Activated CD4-positive, alpha-beta T cell treated with anti-CD3 and anti-CD28 coated beads for 48 hours (primary cell): ENCODE results near the gene PUSL1.

Experiments used
- DNase-seq: peaks from one replicate; pipeline ENCODE4 v3.0.0-alpha.2; 2020

Gene PUSL1

GRCh38 chr1:1325288-1326074 is 17.1 kb downstream of the PUSL1 start:
- no peak for DNase-seq

GRCh38 chr1:1326075-1326605 is 17.7 kb downstream of the PUSL1 start:
- no peak for DNase-seq

DNA sequence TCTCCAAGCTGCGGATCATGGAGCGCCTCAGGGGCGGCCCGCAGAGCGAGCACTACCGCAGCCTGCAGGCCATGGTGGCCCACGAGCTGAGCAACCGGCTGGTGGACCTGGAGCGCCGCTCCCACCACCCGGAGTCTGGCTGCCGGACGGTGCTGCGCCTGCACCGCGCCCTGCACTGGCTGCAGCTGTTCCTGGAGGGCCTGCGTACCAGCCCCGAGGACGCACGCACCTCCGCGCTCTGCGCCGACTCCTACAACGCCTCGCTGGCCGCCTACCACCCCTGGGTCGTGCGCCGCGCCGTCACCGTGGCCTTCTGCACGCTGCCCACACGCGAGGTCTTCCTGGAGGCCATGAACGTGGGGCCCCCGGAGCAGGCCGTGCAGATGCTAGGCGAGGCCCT is 18.9 kb downstream of the PUSL1 start:
- DNase-seq = no peak

DNA sequence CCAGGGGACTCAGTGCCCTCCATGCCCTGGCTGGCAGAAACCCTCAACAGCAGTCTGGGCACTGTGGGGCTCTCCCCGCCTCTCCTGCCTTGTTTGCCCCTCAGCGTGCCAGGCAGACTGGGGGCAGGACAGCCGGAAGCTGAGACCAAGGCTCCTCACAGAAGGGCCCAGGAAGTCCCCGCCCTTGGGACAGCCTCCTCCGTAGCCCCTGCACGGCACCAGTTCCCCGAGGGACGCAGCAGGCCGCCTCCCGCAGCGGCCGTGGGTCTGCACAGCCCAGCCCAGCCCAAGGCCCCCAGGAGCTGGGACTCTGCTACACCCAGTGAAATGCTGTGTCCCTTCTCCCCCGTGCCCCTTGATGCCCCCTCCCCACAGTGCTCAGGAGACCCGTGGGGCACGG is 19.9 kb downstream of the PUSL1 start:
- DNase-seq = no peak

DNA sequence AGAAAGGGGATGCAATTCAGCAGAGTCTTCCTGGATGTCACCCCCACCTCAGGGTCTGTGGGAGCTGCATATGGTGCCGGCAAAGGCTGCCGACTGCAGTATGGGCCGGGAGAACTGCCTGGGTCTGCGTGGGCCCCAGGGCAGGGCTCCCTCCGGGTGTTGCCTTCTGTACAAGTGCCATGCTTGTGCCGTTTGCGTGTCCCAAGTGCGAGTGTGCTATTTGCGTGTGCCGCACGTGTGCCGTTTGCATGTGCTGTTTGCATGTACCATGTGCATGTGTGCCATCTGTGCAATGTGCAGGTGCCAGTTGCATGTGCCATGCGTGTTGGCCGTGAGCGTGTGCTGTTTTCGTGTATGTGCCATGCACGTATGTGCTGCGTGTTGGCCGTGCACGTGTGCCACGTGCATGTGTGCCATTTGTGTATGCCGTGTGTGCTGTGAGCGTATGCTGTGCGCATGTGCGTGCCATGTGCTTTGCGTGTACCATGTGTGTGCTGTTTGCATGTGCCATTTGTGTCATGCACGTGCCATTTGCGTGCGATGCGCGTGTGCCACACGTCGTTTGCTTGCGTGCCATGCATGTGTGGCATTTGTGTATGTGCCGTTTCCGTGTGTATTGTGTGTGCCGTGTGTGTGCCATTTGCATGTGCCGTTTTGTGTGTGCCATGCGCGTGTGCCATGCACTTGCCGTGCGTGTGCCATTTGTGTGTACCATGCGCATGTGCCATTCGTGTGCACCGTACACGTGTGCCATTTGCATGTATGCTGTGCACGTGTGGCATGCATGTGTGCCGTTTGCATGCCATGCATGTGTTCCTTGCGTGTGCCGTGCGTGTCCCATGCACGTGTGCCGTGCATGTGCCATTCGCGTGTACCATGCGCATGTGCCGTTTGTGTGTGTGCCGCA is 21.2 kb downstream of the PUSL1 start:
- DNase-seq = no peak

GRCh38 chr1:1330366-1331067 is 22.1 kb downstream of the PUSL1 start:
- DNase-seq = no peak

DNA sequence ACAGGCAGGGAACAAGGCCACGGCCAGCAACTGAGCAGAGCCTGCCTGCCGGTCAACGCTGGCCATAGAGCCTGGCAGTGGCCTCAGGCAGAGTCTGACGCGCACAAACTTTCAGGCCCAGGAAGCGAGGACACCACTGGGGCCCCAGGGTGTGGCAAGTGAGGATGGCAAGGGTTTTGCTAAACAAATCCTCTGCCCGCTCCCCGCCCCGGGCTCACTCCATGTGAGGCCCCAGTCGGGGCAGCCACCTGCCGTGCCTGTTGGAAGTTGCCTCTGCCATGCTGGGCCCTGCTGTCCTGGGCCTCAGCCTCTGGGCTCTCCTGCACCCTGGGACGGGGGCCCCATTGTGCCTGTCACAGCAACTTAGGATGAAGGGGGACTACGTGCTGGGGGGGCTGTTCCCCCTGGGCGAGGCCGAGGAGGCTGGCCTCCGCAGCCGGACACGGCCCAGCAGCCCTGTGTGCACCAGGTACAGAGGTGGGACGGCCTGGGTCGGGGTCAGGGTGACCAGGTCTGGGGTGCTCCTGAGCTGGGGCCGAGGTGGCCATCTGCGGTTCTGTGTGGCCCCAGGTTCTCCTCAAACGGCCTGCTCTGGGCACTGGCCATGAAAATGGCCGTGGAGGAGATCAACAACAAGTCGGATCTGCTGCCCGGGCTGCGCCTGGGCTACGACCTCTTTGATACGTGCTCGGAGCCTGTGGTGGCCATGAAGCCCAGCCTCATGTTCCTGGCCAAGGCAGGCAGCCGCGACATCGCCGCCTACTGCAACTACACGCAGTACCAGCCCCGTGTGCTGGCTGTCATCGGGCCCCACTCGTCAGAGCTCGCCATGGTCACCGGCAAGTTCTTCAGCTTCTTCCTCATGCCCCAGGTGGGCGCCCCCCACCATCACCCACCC is 22.9 kb downstream of the PUSL1 start, which contains the start of gene TAS1R3:
TAS1R3 (plus strand) TSS at position 213 of the 898 bp plus-strand sequence; CDS start at position 279, 66 bp downstream.
- DNase-seq = no peak

GRCh38 chr1:1332031-1332755 is 23.8 kb downstream of the PUSL1 start:
- DNase-seq = no peak

DNA sequence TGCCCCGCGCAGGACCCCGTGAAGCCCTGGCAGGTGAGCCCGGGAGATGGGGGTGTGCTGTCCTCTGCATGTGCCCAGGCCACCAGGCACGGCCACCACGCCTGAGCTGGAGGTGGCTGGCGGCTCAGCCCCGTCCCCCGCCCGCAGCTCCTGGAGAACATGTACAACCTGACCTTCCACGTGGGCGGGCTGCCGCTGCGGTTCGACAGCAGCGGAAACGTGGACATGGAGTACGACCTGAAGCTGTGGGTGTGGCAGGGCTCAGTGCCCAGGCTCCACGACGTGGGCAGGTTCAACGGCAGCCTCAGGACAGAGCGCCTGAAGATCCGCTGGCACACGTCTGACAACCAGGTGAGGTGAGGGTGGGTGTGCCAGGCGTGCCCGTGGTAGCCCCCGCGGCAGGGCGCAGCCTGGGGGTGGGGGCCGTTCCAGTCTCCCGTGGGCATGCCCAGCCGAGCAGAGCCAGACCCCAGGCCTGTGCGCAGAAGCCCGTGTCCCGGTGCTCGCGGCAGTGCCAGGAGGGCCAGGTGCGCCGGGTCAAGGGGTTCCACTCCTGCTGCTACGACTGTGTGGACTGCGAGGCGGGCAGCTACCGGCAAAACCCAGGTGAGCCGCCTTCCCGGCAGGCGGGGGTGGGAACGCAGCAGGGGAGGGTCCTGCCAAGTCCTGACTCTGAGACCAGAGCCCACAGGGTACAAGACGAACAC is 24.5 kb downstream of the PUSL1 start:
- DNase-seq = no peak

DNA sequence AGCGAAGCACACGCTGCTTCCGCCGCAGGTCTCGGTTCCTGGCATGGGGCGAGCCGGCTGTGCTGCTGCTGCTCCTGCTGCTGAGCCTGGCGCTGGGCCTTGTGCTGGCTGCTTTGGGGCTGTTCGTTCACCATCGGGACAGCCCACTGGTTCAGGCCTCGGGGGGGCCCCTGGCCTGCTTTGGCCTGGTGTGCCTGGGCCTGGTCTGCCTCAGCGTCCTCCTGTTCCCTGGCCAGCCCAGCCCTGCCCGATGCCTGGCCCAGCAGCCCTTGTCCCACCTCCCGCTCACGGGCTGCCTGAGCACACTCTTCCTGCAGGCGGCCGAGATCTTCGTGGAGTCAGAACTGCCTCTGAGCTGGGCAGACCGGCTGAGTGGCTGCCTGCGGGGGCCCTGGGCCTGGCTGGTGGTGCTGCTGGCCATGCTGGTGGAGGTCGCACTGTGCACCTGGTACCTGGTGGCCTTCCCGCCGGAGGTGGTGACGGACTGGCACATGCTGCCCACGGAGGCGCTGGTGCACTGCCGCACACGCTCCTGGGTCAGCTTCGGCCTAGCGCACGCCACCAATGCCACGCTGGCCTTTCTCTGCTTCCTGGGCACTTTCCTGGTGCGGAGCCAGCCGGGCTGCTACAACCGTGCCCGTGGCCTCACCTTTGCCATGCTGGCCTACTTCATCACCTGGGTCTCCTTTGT is 25.3 kb downstream of the PUSL1 start:
- no peak for DNase-seq

- DNase-seq = no peak
Measured at GRCh38 chr1:1334835-1335234, 26.4 kb downstream of the PUSL1 start.

- DNase-seq = no peak
Measured at GRCh38 chr1:1335283-1335682, 26.9 kb downstream of the PUSL1 start.

DNA sequence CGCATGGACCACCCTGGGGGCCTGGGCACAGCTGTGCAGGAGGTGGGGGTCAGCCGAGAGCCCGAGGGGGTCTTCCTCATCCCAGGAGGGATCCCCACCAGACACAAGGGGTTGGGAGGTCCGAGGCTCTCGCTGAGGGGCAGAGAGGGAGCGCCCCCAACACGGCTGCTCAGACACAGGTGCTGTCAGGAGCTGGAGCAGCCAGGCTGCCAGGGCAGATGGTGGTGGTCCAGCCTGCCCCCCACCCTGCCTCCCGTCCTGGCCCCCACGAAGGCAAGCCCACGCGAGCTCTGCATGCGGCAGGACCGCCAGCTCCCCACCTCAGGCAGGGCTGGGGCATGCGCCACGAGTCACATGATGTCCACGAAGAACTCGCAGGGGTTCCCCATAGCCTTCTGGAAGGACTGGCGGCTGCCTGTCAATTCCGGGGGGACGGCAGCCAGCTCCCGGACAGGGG is 27.4 kb downstream of the PUSL1 start:
- no peak for DNase-seq

GRCh38 chr1:1336446-1336845 is 28.0 kb downstream of the PUSL1 start:
- DNase-seq = no peak

DNA sequence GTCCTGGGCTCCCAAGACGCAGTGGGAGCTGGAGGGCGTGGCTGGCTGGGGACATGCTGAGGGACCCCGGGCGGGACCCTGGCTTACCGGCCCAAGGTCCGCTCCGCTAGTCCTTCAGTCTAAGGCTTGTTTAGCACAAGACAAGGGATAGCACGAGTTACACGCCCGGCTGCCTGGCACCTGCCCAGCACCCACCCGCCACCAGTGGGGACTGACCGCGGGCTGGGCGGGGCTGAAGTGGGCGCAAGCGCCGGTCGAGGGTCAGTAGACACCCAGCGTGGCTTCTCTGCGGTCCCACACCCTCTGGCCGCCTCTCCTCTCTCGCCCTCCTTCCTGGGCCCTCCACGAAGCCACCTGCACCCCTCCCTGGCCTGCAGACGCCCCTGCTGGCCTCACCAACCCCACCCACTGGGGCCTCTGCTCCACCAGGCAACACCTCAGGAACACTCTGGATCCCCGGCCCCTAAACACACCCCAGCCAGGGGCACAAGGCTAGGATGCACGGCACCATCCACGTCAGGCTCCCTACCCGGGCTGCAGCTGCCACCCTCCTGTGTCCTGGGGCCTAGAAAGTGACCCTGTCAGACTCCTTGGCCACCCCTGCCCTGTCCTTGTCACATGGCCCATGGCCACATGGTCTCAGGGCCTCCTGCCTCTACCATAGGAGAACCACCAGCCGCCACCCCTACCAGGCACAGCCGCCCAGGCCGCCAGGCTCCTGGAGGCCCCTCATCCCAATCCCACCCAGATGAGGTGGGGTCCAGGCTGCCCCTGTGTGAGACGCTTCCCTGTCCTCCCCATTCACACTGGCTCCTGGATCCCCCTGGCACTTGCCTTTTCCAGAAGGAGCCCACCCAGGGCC is 28.8 kb downstream of the PUSL1 start:
- DNase-seq = no peak

DNA sequence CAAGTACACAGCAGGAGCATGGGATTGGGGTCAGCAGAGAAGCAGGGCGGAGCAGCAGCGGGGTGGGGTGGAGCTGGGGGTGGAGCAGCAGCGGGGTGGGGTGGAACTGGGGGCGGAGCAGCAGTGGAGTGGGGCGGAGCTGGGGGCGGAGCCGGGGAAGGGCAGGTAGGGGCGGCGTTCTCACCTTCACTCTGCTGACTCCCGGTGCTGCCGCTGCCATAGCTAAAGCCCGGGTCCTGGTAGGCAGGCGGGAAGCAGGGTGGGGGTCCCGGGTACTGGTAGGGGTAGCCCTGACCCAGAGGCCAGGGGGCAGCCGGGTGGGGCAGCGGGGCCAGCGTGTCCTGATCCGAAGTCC is 29.4 kb downstream of the PUSL1 start:
- peak; percentile 66 for DNase-seq

DNA sequence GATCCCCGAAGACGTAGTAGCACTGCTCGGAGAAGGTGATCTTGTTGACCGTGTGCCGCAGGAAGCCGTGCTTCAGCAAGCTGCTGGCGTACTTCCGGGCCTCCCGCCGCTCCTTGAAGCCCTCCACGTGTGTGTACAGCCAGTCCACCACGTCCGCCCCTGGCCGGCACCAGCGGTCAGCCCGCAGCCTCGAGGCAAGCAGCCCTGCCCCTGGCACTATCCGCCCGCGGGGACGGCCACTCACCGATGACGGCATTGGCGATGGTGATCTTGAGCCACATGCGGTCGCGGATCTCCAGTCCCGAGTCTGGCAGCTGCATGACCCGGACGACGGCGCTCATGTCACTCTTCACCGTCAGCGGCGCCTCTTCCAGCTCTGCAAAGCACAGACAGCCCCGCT is 29.9 kb downstream of the PUSL1 start:
- DNase-seq = no peak

- DNase-seq = no peak
Measured at GRCh38 chr1:1340185-1340584, 31.8 kb downstream of the PUSL1 start.
